ENCODE measurements around the gene PPP2R2C. TPM values are rescaled to one million over a fixed set of nuclear protein-coding genes. Genes with fewer than 3 reads are reported as not detected.

PPP2R2C gene
- total RNA-seq, 1 donor from 2014 or later: not detected

DNA sequence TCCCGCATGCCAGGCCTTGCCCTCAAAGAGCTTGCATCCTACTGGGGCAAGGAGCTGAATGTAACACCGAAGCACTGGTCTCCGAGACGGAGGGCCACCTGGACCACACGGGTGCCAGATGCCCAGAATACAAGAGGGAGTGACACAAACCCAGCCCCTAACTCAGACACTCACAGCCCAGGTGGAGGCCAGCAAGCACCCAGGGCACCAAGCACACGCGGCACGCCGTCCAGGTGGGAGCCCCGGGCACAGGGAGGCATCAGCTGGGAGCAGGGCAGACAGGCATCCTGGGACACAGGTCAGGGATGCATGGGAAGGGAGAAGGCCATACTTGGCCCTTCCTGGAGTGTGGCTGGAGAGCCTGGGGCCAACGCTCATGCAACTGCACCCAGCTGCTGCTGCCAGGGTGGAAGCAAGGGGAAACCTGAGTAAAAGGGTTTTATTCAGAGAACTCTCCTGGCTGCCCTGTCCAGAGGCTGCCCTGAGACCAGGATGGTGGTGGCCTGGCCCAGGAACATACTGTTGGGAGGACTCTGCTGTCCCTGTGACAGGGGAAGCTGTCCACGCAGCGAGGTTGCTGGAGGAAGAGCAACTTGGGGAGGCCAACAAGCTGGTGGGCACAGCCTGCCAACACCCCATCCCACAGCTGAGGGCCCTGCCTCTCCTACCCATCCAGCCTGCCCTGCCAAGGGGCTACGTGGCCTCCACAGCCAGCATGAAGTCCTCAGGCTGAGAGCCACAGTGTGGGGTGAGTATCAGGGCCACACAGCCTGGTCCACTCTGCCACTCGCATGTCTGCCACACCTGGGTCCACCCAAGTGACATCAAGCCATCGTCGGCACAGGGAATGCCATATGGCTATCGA is 22.2 kb upstream of the PPP2R2C start:
- Mint-ChIP-seq H3K27me3 (ENCODE audit: unreplicated experiment) (peaks cover 1% of the 10 kb centered on the region), H3K36me3 (ENCODE audit: unreplicated experiment) (no peaks in the 10 kb centered on the region), H3K27ac (ENCODE audit: unreplicated experiment) (no peak overlapping the region), H3K9me3 (ENCODE audit: unreplicated experiment) (no peaks in the 10 kb centered on the region), H3K4me3 (ENCODE audit: unreplicated experiment) (no peak overlapping the region), H3K4me1 (ENCODE audit: unreplicated experiment) (no peaks in the 10 kb centered on the region)
- TF ChIP-seq CTCF (IDR thresholded peaks at IDR 0.05): no peak
- DNase-seq (ENCODE audit: extremely low spot score, unreplicated experiment): peak; percentile 82

- H3K9me3 Mint-ChIP-seq (ENCODE audit: unreplicated experiment): no peaks in the 10 kb centered on the region
- TF ChIP-seq CTCF (IDR thresholded peaks at IDR 0.05): no peak
- no peak overlapping the region for H3K4me3 Mint-ChIP-seq (ENCODE audit: unreplicated experiment)
- no peaks in the 10 kb centered on the region for H3K27me3 Mint-ChIP-seq (ENCODE audit: unreplicated experiment)
- DNase-seq (ENCODE audit: extremely low spot score, unreplicated experiment): peak; percentile 77
- no peak overlapping the region for H3K27ac Mint-ChIP-seq (ENCODE audit: unreplicated experiment)
- H3K36me3 Mint-ChIP-seq (ENCODE audit: unreplicated experiment): no peaks in the 10 kb centered on the region
- H3K4me1 Mint-ChIP-seq (ENCODE audit: unreplicated experiment): no peaks in the 10 kb centered on the region
Measured at GRCh38 chr4:6493658-6494304, 21.4 kb upstream of the PPP2R2C start.

GRCh38 chr4:6492861-6493657 is 20.6 kb upstream of the PPP2R2C start:
- no peaks in the 10 kb centered on the region for H3K9me3 Mint-ChIP-seq (ENCODE audit: unreplicated experiment)
- DNase-seq (ENCODE audit: extremely low spot score, unreplicated experiment): no peak
- H3K4me1 Mint-ChIP-seq (ENCODE audit: unreplicated experiment): no peaks in the 10 kb centered on the region
- no peak for TF ChIP-seq CTCF (IDR thresholded peaks at IDR 0.05)
- no peak overlapping the region for H3K27ac Mint-ChIP-seq (ENCODE audit: unreplicated experiment)
- no peaks in the 10 kb centered on the region for H3K27me3 Mint-ChIP-seq (ENCODE audit: unreplicated experiment)
- no peak overlapping the region for H3K4me3 Mint-ChIP-seq (ENCODE audit: unreplicated experiment)
- H3K36me3 Mint-ChIP-seq (ENCODE audit: unreplicated experiment): no peaks in the 10 kb centered on the region

GRCh38 chr4:6492027-6492590 is 19.7 kb upstream of the PPP2R2C start:
- H3K36me3 Mint-ChIP-seq (ENCODE audit: unreplicated experiment): no peaks in the 10 kb centered on the region
- H3K27ac Mint-ChIP-seq (ENCODE audit: unreplicated experiment): no peak overlapping the region
- H3K27me3 Mint-ChIP-seq (ENCODE audit: unreplicated experiment): no peaks in the 10 kb centered on the region
- peaks cover 9% of the 10 kb centered on the region for H3K9me3 Mint-ChIP-seq (ENCODE audit: unreplicated experiment)
- DNase-seq (ENCODE audit: extremely low spot score, unreplicated experiment): no peak
- H3K4me3 Mint-ChIP-seq (ENCODE audit: unreplicated experiment): no peak overlapping the region
- TF ChIP-seq CTCF (IDR thresholded peaks at IDR 0.05): no peak
- H3K4me1 Mint-ChIP-seq (ENCODE audit: unreplicated experiment): no peaks in the 10 kb centered on the region
